Activated B cell treated with CpG ODN at 0.5 μM for 24 hours (primary cell): ENCODE data around the gene SIAH3. TPM values are rescaled to one million over a fixed set of nuclear protein-coding genes. Genes with fewer than 3 reads are reported as not detected.

Source experiments
- ATAC-seq: fragments of 200-7000 bp; cut with Tn5 transposase; one replicate; pipeline ENCODE4 v1.10.0; 2021; ENCODE audit warnings: low read depth, mild to moderate bottlenecking, moderate library complexity
- CTCF ChIA-PET: fragments of 350-600 bp; sonication (Branson Sonifier 250); formaldehyde crosslinking; loops from one replicate; lab custom pipeline; 2021; ENCODE audit warnings: antibody characterized with exemption; lab: Charles Lee
- POLR2A ChIA-PET: fragments of 350-600 bp; sonication (Branson Sonifier 250); formaldehyde crosslinking; loops from one replicate; lab custom pipeline; 2021; ENCODE audit warnings: antibody characterized with exemption; lab: Charles Lee
- DNase-seq: peaks from one replicate; pipeline ENCODE4 v3.0.0; 2022
- H3K27ac Mint-ChIP-seq: one replicate; pipeline ENCODE4 v1.8.0; 2020; ENCODE audit warnings: mixed read lengths
- H3K27me3 Mint-ChIP-seq: one replicate; pipeline ENCODE4 v1.8.0; 2021; ENCODE audit warnings: mixed read lengths
- H3K36me3 Mint-ChIP-seq: one replicate; pipeline ENCODE4 v1.8.0; 2021; ENCODE audit warnings: low read depth, mixed read lengths
- H3K4me1 Mint-ChIP-seq: one replicate; pipeline ENCODE4 v1.8.0; 2021; ENCODE audit warnings: mixed read lengths
- H3K4me3 Mint-ChIP-seq: one replicate; pipeline ENCODE4 v1.8.0; 2020; ENCODE audit warnings: mild to moderate bottlenecking, mixed read lengths
- H3K9me3 Mint-ChIP-seq: one replicate; pipeline ENCODE4 v1.8.0; 2020; ENCODE audit warnings: mixed read lengths
- intact Hi-C: fragments of 100-400 bp; cut with micrococcal nuclease; formaldehyde crosslinking; loops from one replicate; pipeline ENCODE4 v1.15.1; 2024
- total RNA-seq: library from RNA; stranded (reverse); gene quantifications from 2 replicates; pipeline ENCODE4 v1.2.3, GENCODE V29; 2022
- TF ChIP-seq, protein P1 (sequence below): fragments of 200-600 bp; IDR thresholded peaks from one replicate; pipeline ENCODE4 v1.8.0; 2022; ENCODE audit warnings: antibody characterized with exemption, mild to moderate bottlenecking

The SIAH3 gene
- total RNA-seq, 1 donor from 2014 or later: not detected

DNA sequence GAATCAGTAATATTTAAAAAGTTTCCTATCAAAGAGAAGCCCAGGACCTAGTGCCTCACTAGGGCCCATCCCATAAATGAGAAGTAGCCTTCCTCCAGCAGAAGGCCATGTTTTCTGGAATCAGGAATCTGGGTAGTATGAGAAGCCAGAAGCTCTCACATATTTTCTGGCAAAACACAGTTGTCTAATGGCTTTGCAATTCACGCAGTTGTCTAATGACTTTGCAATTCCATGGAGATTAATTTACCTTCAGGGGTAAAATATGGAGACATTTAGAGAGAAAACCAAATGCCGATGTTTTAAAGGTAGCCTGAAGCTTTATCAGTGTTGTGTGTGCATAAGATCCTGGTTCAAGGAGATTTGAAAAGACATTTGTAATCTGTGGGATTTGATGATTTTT lies 29.8 kb upstream of the SIAH3 start:
- Mint-ChIP-seq H3K27ac (no peak overlapping the region), H3K4me1 (no peaks in the 10 kb centered on the region), H3K27me3 (peaks cover 3% of the 10 kb centered on the region), H3K9me3 (no peaks in the 10 kb centered on the region), H3K36me3 (no peaks in the 10 kb centered on the region), H3K4me3 (no peak overlapping the region)
- ChIA-PET CTCF (no interaction called here), POLR2A (interaction anchor here (0.6 kb wide), 1 partner anchor 61 kb away, joined by 3 read pairs; no protein-coding TSS in a partner anchor)
- ATAC-seq (no peak), DNase-seq (no peak)
- intact Hi-C loops: no loop called here
- TF ChIP-seq, protein P1, sequence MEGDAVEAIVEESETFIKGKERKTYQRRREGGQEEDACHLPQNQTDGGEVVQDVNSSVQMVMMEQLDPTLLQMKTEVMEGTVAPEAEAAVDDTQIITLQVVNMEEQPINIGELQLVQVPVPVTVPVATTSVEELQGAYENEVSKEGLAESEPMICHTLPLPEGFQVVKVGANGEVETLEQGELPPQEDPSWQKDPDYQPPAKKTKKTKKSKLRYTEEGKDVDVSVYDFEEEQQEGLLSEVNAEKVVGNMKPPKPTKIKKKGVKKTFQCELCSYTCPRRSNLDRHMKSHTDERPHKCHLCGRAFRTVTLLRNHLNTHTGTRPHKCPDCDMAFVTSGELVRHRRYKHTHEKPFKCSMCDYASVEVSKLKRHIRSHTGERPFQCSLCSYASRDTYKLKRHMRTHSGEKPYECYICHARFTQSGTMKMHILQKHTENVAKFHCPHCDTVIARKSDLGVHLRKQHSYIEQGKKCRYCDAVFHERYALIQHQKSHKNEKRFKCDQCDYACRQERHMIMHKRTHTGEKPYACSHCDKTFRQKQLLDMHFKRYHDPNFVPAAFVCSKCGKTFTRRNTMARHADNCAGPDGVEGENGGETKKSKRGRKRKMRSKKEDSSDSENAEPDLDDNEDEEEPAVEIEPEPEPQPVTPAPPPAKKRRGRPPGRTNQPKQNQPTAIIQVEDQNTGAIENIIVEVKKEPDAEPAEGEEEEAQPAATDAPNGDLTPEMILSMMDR: no peak

DNA sequence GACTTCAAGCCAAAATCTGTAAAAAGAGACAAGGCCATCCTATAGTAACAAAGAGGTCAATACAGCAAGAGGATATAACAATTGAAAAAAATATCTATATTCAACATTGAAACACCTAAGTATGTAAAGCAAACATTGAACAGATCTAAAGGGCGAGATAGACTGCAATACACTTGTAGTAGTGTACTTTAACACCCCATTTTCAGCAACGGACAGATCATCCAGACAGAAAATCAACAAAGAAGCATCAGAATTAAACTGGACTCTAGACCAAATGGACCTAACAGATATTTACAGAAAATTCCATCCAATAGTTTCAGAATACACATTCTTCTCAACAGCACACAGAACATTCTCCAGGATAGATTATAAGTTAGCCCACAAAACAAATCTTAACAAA lies 28.7 kb upstream of the SIAH3 start:
- Mint-ChIP-seq H3K27me3 (peaks cover 5% of the 10 kb centered on the region), H3K36me3 (no peaks in the 10 kb centered on the region), H3K9me3 (no peaks in the 10 kb centered on the region), H3K4me1 (no peaks in the 10 kb centered on the region), H3K4me3 (no peak overlapping the region), H3K27ac (no peak overlapping the region)
- ChIA-PET CTCF (no interaction called here), POLR2A (no interaction called here)
- ATAC-seq: no peak
- intact Hi-C loops: no loop called here
- no peak for DNase-seq
- TF ChIP-seq, protein P1: no peak

DNA sequence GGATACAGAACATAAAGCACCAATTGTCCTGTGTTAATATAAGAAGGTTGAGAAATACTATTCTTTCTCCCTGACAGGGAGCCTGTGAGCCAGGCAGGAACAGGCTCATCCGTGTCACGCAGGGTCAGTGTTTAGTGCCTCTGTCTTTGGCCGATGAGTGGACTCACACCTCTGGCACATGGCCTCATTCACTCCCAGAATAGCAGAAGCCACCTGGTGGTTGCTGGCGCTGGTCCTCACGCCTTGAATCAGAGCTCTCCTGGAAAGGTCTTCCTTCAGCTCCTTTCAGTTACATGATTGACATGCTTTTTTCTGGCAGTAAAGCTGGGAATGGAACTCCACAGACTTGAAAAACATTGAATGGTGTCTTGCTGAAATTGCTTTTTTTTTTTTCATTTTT lies 28.1 kb upstream of the SIAH3 start:
- TF ChIP-seq, protein P1: no peak
- H3K9me3 Mint-ChIP-seq: no peaks in the 10 kb centered on the region
- no peak for ATAC-seq
- H3K4me1 Mint-ChIP-seq: no peaks in the 10 kb centered on the region
- ChIA-PET POLR2A (no interaction called here), CTCF (no interaction called here)
- no peak overlapping the region for H3K27ac Mint-ChIP-seq
- peaks cover 5% of the 10 kb centered on the region for H3K27me3 Mint-ChIP-seq
- no peak overlapping the region for H3K4me3 Mint-ChIP-seq
- DNase-seq: no peak
- no peaks in the 10 kb centered on the region for H3K36me3 Mint-ChIP-seq
- intact Hi-C loops: no loop called here

DNA sequence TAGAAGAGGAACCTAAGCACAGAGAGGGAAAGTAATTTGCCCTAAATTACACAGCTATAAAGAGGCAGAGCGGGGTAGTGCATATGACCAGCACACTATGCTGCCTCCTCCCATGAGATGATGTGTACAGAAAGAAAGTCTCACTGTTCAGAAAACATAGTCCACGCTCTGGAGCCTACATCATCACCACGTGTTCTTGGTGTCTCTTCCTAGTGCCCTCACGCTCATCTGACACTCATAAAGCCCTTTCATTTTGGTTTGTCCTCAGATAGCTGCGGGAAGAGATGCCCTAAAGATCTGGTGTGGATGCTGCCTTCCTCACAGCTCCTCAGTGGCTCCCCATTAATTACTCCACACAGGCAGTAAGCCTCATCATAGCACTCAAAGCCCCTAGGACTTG lies 27.4 kb upstream of the SIAH3 start:
- no peak for ATAC-seq
- CTCF ChIA-PET: no interaction called here
- TF ChIP-seq, protein P1: no peak
- no peaks in the 10 kb centered on the region for H3K4me1 Mint-ChIP-seq
- intact Hi-C loops: no loop called here
- no peak overlapping the region for H3K4me3 Mint-ChIP-seq
- POLR2A ChIA-PET: no interaction called here
- peaks cover 5% of the 10 kb centered on the region for H3K27me3 Mint-ChIP-seq
- no peaks in the 10 kb centered on the region for H3K36me3 Mint-ChIP-seq
- DNase-seq: no peak
- no peaks in the 10 kb centered on the region for H3K9me3 Mint-ChIP-seq
- no peak overlapping the region for H3K27ac Mint-ChIP-seq

DNA sequence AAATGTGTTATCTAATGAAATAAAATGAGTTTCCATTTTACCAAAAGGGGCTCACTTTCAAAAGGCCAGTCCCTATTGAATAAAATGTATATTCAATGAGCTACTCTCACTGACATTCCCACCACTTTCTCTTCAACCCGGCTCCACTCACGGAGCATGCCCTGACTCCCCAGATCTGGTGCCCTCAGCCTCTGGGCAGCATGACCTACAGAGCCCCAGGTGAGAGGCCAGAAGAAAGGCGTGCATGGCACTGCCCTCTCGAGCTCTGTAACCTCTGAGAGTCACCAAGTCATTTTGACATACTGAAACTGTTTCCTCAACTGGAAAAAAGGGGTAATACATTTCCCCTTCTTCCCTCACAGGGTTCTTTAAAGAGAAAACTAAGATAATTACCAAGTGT lies 25.2 kb upstream of the SIAH3 start:
- Mint-ChIP-seq H3K27ac (no peak overlapping the region), H3K9me3 (no peaks in the 10 kb centered on the region)
- intact Hi-C loops: no loop called here

More for the DNA sequence above, 25.2 kb upstream of the SIAH3 start:
- CTCF ChIA-PET: no interaction called here
- POLR2A ChIA-PET: no interaction called here
- no peak for ATAC-seq
- TF ChIP-seq, protein P1: no peak
- DNase-seq: no peak
- Mint-ChIP-seq H3K4me1 (no peaks in the 10 kb centered on the region), H3K27me3 (peaks cover 5% of the 10 kb centered on the region), H3K36me3 (no peaks in the 10 kb centered on the region), H3K4me3 (no peak overlapping the region)
